Measurements from ENCODE around the gene WDR70. TPM values are rescaled to one million over a fixed set of nuclear protein-coding genes. Genes with fewer than 3 reads are reported as not detected.

The WDR70 gene
- total RNA-seq, 1 experiment from 2014 or later, result 35.0 TPM

DNA sequence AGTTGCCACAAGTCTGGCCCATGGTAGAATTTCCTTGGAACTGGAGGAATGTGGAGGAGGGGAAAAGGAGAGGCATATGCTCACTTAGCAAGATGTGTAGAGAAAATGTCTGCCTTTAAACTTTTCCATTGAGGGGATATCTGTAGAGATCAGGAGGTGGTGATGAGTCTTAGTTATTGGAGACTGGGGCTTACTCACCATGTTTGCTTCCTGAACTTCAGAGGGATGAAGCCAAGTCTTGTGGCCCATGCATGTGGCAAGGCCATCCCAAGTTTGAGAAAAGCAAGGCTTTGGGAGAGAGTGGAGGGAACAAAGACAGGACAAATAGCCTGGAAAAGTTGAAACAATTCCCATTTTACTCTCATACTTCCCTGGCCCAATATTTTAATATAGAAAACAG, 336.2 kb downstream of the WDR70 start (continued):
- TF ChIP-seq, protein P1, sequence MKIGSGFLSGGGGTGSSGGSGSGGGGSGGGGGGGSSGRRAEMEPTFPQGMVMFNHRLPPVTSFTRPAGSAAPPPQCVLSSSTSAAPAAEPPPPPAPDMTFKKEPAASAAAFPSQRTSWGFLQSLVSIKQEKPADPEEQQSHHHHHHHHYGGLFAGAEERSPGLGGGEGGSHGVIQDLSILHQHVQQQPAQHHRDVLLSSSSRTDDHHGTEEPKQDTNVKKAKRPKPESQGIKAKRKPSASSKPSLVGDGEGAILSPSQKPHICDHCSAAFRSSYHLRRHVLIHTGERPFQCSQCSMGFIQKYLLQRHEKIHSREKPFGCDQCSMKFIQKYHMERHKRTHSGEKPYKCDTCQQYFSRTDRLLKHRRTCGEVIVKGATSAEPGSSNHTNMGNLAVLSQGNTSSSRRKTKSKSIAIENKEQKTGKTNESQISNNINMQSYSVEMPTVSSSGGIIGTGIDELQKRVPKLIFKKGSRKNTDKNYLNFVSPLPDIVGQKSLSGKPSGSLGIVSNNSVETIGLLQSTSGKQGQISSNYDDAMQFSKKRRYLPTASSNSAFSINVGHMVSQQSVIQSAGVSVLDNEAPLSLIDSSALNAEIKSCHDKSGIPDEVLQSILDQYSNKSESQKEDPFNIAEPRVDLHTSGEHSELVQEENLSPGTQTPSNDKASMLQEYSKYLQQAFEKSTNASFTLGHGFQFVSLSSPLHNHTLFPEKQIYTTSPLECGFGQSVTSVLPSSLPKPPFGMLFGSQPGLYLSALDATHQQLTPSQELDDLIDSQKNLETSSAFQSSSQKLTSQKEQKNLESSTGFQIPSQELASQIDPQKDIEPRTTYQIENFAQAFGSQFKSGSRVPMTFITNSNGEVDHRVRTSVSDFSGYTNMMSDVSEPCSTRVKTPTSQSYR (CRISPR knock-in tag; IDR thresholded peaks at IDR 0.05), result no peak
- TF ChIP-seq CBFB (CRISPR knock-in tag; IDR thresholded peaks at IDR 0.05; ENCODE audit: low read depth), result no peak
- TF ChIP-seq, protein P2, sequence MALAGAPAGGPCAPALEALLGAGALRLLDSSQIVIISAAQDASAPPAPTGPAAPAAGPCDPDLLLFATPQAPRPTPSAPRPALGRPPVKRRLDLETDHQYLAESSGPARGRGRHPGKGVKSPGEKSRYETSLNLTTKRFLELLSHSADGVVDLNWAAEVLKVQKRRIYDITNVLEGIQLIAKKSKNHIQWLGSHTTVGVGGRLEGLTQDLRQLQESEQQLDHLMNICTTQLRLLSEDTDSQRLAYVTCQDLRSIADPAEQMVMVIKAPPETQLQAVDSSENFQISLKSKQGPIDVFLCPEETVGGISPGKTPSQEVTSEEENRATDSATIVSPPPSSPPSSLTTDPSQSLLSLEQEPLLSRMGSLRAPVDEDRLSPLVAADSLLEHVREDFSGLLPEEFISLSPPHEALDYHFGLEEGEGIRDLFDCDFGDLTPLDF (CRISPR knock-in tag; IDR thresholded peaks at IDR 0.05), result no peak
- TF ChIP-seq ZNF138 (CRISPR knock-in tag; conservative IDR thresholded peaks at IDR 0.05), result no peak
- no peak for TF ChIP-seq KAT7 (CRISPR knock-in tag; IDR thresholded peaks at IDR 0.05; ENCODE audit: borderline replicate concordance)
- no peak for TF ChIP-seq SMAD4 (CRISPR knock-in tag; IDR thresholded peaks at IDR 0.05)

DNA sequence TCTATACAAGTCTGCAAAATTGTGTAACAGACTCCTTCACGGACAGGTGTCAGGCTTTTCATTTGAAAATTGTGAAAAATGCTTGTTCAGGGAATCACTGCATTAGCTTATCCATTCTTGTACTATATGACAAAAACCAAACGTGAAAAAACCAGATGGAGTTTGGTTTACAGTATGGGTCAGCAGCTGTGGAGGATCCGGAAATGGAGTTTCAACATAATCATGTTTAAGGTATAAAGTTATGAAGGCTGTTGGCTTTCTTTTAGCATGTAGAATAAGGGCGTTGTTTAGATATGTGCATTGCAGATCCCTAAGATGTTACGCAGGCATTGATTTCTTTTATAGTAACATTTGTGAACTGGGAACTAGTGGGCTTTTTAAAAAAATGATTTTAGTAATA, 336.9 kb downstream of the WDR70 start:
- TF ChIP-seq MYBL2 (CRISPR knock-in tag; IDR thresholded peaks at IDR 0.05) (no peak), ZNF121 (CRISPR knock-in tag; IDR thresholded peaks at IDR 0.05) (no peak), NFE2L1 (CRISPR knock-in tag; IDR thresholded peaks at IDR 0.05) (no peak), ZNF263 (CRISPR knock-in tag; IDR thresholded peaks at IDR 0.05; ENCODE audit: low read depth) (no peak)
- TF ChIP-seq, protein P3, sequence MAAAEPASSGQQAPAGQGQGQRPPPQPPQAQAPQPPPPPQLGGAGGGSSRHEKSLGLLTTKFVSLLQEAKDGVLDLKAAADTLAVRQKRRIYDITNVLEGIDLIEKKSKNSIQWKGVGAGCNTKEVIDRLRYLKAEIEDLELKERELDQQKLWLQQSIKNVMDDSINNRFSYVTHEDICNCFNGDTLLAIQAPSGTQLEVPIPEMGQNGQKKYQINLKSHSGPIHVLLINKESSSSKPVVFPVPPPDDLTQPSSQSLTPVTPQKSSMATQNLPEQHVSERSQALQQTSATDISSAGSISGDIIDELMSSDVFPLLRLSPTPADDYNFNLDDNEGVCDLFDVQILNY (CRISPR knock-in tag; IDR thresholded peaks at IDR 0.05), result no peak
- Mint-ChIP-seq H3K9me3 (no peaks in the 10 kb centered on the region), H3K4me3 (no peak overlapping the region), H3K27me3 (ENCODE audit: low read depth) (no peaks in the 10 kb centered on the region), H3K27ac (no peak overlapping the region), H3K36me3 (no peaks in the 10 kb centered on the region), H3K4me1 (peaks cover 19% of the 10 kb centered on the region)
- POLR2A ChIA-PET, result no interaction called here
- DNase-seq (ENCODE audit: low spot score) (no peak), ATAC-seq (no peak)
- CTCF ChIA-PET, result no interaction called here

DNA sequence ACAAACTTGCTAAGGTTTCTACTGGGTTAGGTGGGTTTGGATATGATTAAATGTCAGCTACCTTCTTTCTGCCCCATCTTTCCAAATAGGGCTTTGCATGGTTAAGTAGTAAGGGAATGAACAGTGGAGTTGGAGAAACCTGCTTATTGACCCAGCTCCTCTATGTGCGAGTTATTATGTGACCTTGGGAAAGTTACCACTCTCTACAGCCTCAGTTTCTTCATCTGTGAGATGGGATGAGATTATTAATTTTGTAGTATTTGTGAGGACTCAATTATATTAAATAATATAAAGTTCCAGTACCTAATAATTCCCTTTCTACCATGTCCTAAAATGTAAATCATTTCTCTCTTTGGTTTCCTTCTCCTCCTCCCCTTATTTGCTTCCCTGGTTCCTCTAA, 337.3 kb downstream of the WDR70 start:
- POLR2A ChIA-PET, result no interaction called here
- peaks cover 23% of the 10 kb centered on the region for H3K4me1 Mint-ChIP-seq
- H3K27ac Mint-ChIP-seq, result no peak overlapping the region
- TF ChIP-seq SOX15 (CRISPR knock-in tag; IDR thresholded peaks at IDR 0.05), result no peak
- no peak for TF ChIP-seq ATF6 (CRISPR knock-in tag; IDR thresholded peaks at IDR 0.05)
- no peak for TF ChIP-seq TCF7 (CRISPR knock-in tag; IDR thresholded peaks at IDR 0.05; ENCODE audit: low read depth)
- TF ChIP-seq, protein P4, sequence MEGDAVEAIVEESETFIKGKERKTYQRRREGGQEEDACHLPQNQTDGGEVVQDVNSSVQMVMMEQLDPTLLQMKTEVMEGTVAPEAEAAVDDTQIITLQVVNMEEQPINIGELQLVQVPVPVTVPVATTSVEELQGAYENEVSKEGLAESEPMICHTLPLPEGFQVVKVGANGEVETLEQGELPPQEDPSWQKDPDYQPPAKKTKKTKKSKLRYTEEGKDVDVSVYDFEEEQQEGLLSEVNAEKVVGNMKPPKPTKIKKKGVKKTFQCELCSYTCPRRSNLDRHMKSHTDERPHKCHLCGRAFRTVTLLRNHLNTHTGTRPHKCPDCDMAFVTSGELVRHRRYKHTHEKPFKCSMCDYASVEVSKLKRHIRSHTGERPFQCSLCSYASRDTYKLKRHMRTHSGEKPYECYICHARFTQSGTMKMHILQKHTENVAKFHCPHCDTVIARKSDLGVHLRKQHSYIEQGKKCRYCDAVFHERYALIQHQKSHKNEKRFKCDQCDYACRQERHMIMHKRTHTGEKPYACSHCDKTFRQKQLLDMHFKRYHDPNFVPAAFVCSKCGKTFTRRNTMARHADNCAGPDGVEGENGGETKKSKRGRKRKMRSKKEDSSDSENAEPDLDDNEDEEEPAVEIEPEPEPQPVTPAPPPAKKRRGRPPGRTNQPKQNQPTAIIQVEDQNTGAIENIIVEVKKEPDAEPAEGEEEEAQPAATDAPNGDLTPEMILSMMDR (IDR thresholded peaks at IDR 0.05), result no peak
- TF ChIP-seq, protein P3 (CRISPR knock-in tag; IDR thresholded peaks at IDR 0.05), result no peak
- TF ChIP-seq, protein P5, sequence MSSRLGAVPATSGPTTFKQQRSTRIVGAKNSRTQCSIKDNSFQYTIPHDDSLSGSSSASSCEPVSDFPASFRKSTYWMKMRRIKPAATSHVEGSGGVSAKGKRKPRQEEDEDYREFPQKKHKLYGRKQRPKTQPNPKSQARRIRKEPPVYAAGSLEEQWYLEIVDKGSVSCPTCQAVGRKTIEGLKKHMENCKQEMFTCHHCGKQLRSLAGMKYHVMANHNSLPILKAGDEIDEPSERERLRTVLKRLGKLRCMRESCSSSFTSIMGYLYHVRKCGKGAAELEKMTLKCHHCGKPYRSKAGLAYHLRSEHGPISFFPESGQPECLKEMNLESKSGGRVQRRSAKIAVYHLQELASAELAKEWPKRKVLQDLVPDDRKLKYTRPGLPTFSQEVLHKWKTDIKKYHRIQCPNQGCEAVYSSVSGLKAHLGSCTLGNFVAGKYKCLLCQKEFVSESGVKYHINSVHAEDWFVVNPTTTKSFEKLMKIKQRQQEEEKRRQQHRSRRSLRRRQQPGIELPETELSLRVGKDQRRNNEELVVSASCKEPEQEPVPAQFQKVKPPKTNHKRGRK (CRISPR knock-in tag; IDR thresholded peaks at IDR 0.05; ENCODE audit: borderline replicate concordance), result no peak
- TF ChIP-seq ZNF138 (CRISPR knock-in tag; conservative IDR thresholded peaks at IDR 0.05), result no peak
- no peak for TF ChIP-seq TEAD1 (CRISPR knock-in tag; IDR thresholded peaks at IDR 0.05)
- TF ChIP-seq USF1 (CRISPR knock-in tag; IDR thresholded peaks at IDR 0.05), result no peak
- no peak for TF ChIP-seq ZNF317 (CRISPR knock-in tag; IDR thresholded peaks at IDR 0.05; ENCODE audit: borderline replicate concordance, low read depth)
- TF ChIP-seq, protein P6, sequence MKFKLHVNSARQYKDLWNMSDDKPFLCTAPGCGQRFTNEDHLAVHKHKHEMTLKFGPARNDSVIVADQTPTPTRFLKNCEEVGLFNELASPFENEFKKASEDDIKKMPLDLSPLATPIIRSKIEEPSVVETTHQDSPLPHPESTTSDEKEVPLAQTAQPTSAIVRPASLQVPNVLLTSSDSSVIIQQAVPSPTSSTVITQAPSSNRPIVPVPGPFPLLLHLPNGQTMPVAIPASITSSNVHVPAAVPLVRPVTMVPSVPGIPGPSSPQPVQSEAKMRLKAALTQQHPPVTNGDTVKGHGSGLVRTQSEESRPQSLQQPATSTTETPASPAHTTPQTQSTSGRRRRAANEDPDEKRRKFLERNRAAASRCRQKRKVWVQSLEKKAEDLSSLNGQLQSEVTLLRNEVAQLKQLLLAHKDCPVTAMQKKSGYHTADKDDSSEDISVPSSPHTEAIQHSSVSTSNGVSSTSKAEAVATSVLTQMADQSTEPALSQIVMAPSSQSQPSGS (CRISPR knock-in tag; IDR thresholded peaks at IDR 0.05; ENCODE audit: borderline replicate concordance, low read depth), result no peak

More for the DNA sequence above, 337.3 kb downstream of the WDR70 start:
- ATAC-seq, result no peak
- Mint-ChIP-seq H3K36me3 (no peaks in the 10 kb centered on the region), H3K4me3 (no peak overlapping the region), H3K9me3 (no peaks in the 10 kb centered on the region), H3K27me3 (ENCODE audit: low read depth) (no peaks in the 10 kb centered on the region)
- no peak for DNase-seq (ENCODE audit: low spot score)
- CTCF ChIA-PET, result interaction anchor here (0.8 kb wide), 1 partner anchor 304 kb away, joined by 3 read pairs; no protein-coding TSS in a partner anchor

Measured in WTC11 (cell line).